Left ventricle myocardium inferior (tissue), 1 donor: ENCODE measurements around the gene CDC42SE1. TPM values are rescaled to one million over a fixed set of nuclear protein-coding genes. Genes with fewer than 3 reads are reported as not detected.

Source experiments
- DNase-seq: peaks from one replicate; pipeline ENCODE4 v3.0.0-alpha.2; 2020
- H3K27ac ChIP-seq: fragments of 200-600 bp; replicated peaks from 2 replicates; pipeline ENCODE4 v1.8.0; 2021
- H3K27me3 ChIP-seq: fragments of 200-600 bp; 2 replicates; pipeline ENCODE4 v1.8.0; 2021; ENCODE audit warnings: low read depth
- H3K36me3 ChIP-seq: fragments of 200-600 bp; 2 replicates; pipeline ENCODE4 v1.8.0; 2021
- H3K4me1 ChIP-seq: fragments of 200-600 bp; 2 replicates; pipeline ENCODE4 v1.8.0; 2021
- H3K4me3 ChIP-seq: fragments of 200-600 bp; 2 replicates; pipeline ENCODE4 v1.8.0; 2021; ENCODE audit warnings: mild to moderate bottlenecking, moderate library complexity
- H3K9me3 ChIP-seq: fragments of 200-600 bp; replicated peaks from 2 replicates; pipeline ENCODE4 v1.8.0; 2021
- intact Hi-C: fragments of 100-400 bp; cut with micrococcal nuclease; formaldehyde crosslinking; loops from one replicate; pipeline ENCODE4 v1.11.0; 2022
- total RNA-seq: library from RNA; stranded (reverse); fragmentation: NEBNext Ultra II Directional; extraction: Animal tissue kit (Norgen Biotek cat#: 25700); gene quantifications from one replicate; pipeline ENCODE4 v1.2.1, GENCODE V29; 2021
- TF ChIP-seq, protein P1 (sequence below): fragments of 200-600 bp; IDR thresholded peaks from 2 replicates; pipeline ENCODE4 v1.8.0; 2021; ENCODE audit warnings: antibody characterized with exemption, mild to moderate bottlenecking, borderline replicate concordance
- donor health status: DM: no; HTN: yes; CAD: no; lungs with severe emphysema.

The CDC42SE1 gene
- total RNA-seq, 1 donor from 2014 or later: 24.8 TPM

GRCh38 chr1:151060007-151060656 is 710 bp upstream of the CDC42SE1 start, which contains the start of gene MLLT11:
TSS of gene MLLT11 (plus strand) at chr1:151060397. CDS start at chr1:151067225, 6,828 bp downstream.
- H3K36me3 ChIP-seq: peaks cover 11% of the 10 kb centered on the region
- H3K27me3 ChIP-seq: no peaks in the 10 kb centered on the region
- intact Hi-C loops: loop anchor here (10.0 kb wide), 1 partner anchor 55 kb away; the partner anchor contains the start of genes MINDY1 and PRUNE1
- DNase-seq: peak; percentile 35
- TF ChIP-seq, protein P1, sequence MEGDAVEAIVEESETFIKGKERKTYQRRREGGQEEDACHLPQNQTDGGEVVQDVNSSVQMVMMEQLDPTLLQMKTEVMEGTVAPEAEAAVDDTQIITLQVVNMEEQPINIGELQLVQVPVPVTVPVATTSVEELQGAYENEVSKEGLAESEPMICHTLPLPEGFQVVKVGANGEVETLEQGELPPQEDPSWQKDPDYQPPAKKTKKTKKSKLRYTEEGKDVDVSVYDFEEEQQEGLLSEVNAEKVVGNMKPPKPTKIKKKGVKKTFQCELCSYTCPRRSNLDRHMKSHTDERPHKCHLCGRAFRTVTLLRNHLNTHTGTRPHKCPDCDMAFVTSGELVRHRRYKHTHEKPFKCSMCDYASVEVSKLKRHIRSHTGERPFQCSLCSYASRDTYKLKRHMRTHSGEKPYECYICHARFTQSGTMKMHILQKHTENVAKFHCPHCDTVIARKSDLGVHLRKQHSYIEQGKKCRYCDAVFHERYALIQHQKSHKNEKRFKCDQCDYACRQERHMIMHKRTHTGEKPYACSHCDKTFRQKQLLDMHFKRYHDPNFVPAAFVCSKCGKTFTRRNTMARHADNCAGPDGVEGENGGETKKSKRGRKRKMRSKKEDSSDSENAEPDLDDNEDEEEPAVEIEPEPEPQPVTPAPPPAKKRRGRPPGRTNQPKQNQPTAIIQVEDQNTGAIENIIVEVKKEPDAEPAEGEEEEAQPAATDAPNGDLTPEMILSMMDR: no peak
- H3K27ac ChIP-seq: peak within 1 kb of the TSS; percentile 96
- peak within 1 kb of the TSS; percentile 92 for H3K4me3 ChIP-seq
- peaks cover 55% of the 10 kb centered on the region for H3K4me1 ChIP-seq
- no peaks in the 10 kb centered on the region for H3K9me3 ChIP-seq

GRCh38 chr1:151058692-151059091 is 730 bp downstream of the CDC42SE1 start:
- Histone ChIP-seq H3K9me3 (no peaks in the 10 kb centered on the region), H3K4me3 (peak overlapping the region; percentile 92), H3K27me3 (no peaks in the 10 kb centered on the region), H3K4me1 (peaks cover 59% of the 10 kb centered on the region), H3K27ac (peak overlapping the region; percentile 96), H3K36me3 (peaks cover 26% of the 10 kb centered on the region)
- TF ChIP-seq, protein P1: no peak
- DNase-seq: no peak
- intact Hi-C loops: no loop called here

DNA sequence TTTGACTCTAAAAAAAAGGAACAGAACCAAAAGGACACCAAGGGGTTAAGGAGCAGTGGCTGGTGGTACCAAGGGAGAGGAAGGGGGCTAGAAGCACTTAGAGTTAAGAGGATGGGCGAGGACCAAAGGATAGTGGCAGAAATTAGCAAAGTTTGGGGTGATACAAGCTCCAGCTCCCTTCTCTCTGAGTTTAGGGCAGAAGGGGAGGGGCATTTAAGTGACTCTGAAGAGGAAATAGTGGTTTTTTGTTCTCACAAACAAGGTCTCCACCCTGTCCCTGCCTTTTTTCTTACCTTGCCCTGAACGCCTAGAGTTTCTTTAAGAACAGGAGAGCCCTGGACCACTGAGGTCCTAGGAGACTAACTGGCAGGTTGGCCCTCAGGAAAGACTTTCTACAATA is 3.3 kb downstream of the CDC42SE1 start:
- peak overlapping the region; percentile 92 for H3K4me3 ChIP-seq
- peaks cover 49% of the 10 kb centered on the region for H3K36me3 ChIP-seq
- H3K27ac ChIP-seq: peak overlapping the region; percentile 96
- TF ChIP-seq, protein P1: no peak
- no peaks in the 10 kb centered on the region for H3K27me3 ChIP-seq
- intact Hi-C loops: no loop called here
- H3K9me3 ChIP-seq: no peaks in the 10 kb centered on the region
- DNase-seq: no peak
- peaks cover 67% of the 10 kb centered on the region for H3K4me1 ChIP-seq

- Histone ChIP-seq H3K27ac (peak overlapping the region; percentile 96), H3K27me3 (no peaks in the 10 kb centered on the region), H3K36me3 (peaks cover 49% of the 10 kb centered on the region), H3K4me1 (peaks cover 70% of the 10 kb centered on the region), H3K9me3 (no peaks in the 10 kb centered on the region), H3K4me3 (no peak overlapping the region)
- intact Hi-C loops: no loop called here
- TF ChIP-seq, protein P1: no peak
- no peak for DNase-seq
Measured at GRCh38 chr1:151055581-151055980, 3.8 kb downstream of the CDC42SE1 start.

DNA sequence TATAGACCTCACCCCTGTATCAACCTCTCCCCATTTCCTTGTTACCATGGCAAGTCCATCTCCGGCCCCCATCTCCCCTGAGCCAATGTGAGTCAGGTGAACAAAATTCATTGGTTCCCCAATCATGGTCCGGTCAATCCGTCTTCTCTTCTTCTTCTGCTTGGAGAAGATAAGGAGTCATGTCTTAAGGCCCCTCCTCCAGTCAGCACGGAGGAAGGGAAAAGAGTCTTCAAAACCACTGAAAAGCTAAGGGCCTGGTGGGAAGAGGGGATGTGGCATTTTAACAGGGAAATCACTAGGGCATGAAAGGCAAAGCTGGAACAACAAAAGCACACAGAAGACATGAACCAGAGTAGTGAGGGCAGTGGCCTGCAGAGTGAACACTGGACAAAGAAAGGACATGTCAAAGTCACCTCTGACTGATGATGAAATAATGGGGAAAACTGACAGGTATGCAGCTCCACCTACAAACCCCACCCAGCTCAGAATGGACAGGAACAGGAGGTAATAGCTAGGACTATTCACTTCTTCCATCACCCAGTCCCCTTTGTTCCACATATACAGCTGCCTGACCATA is 4.4 kb downstream of the CDC42SE1 start:
- DNase-seq: no peak
- Histone ChIP-seq H3K36me3 (peaks cover 49% of the 10 kb centered on the region), H3K4me3 (no peak overlapping the region), H3K27ac (peak overlapping the region; percentile 96), H3K4me1 (peaks cover 70% of the 10 kb centered on the region), H3K9me3 (no peaks in the 10 kb centered on the region), H3K27me3 (no peaks in the 10 kb centered on the region)
- TF ChIP-seq, protein P1: no peak
- intact Hi-C loops: no loop called here
